Psoas muscle (tissue), 8 donors: ENCODE data around the gene DISP2. TPM values are rescaled to one million over a fixed set of nuclear protein-coding genes. Genes with fewer than 3 reads are reported as not detected.
A peak's percentile ranks its signal among the peaks of the same experiment; 100 is the strongest.

ENCODE experiments used
- ATAC-seq, 4 donors: fragments of 200-7000 bp; cut with Tn5 transposase; one replicate each; pipeline ENCODE4 v1.9.1; 2020; ENCODE audit warnings: moderate library complexity in 3 of 4, mild to moderate bottlenecking in 2 of 4
- DNase-seq, 2 donors: peaks; one replicate each; pipeline ENCODE4 v3.0.0-alpha.2; 2020
- H3K27ac ChIP-seq: fragments of 200-600 bp; one replicate; pipeline ENCODE4 v1.8.0; 2022
- H3K27me3 ChIP-seq, 3 donors: fragments of 200-600 bp in 1 of 3; one replicate each; pipeline versions ENCODE4 v1.6.1 to v1.8.0; 2013 to 2022; ENCODE audit warnings: low read length in 2 of 3, mild to moderate bottlenecking in 2 of 3, moderate library complexity in 1 of 3; ENCODE audit not compliant: insufficient read depth in 3 of 3
- H3K36me3 ChIP-seq, 2 donors: fragments of 200-600 bp in 1 of 2; one replicate each; pipeline versions ENCODE4 v1.6.1 to v1.8.0; 2013 to 2022; ENCODE audit warnings: low read depth in 1 of 2, mild to moderate bottlenecking in 1 of 2, moderate library complexity in 1 of 2; ENCODE audit not compliant: insufficient read depth in 1 of 2
- H3K4me1 ChIP-seq: fragments of 200-600 bp; one replicate; pipeline ENCODE4 v1.8.0; 2022
- H3K4me3 ChIP-seq: fragments of 200-600 bp; one replicate; pipeline ENCODE4 v1.8.0; 2022; ENCODE audit warnings: mild to moderate bottlenecking
- H3K9me3 ChIP-seq: fragments of 200-600 bp; one replicate; pipeline ENCODE4 v1.8.0; 2022
- WGBS, 3 donors: extraction: QIAGEN DNeasy Blood & Tissue Kit; methylation state at CpG; one replicate each; pipeline versions ENCODE4 v1.1.6 to v1.1.7; 2013; 5-methylcytosine and 5-hydroxymethylcytosine counted together
- intact Hi-C, 2 donors: fragments of 100-400 bp; cut with DNase I; formaldehyde crosslinking; loops; one replicate each; pipeline versions ENCODE4 v1.11.0 to v1.14.2; 2022
- polyA plus RNA-seq, 3 donors: library from polyadenylated mRNA; stranded (reverse); fragments of 200-250 nt; gene quantifications; one replicate each; pipeline ENCODE4 v1.2.3, GENCODE V29; 2013
- total RNA-seq, 4 donors: library from RNA; stranded (reverse); fragmentation: NEBNext Ultra II Directional in 2 of 4; extraction: Animal tissue kit (Norgen Biotek cat#: 25700) in 2 of 4; gene quantifications; one replicate each; pipeline versions ENCODE4 v1.2.1 to v1.2.4, GENCODE V29; 2021 to 2023
- TF ChIP-seq, protein P1 (sequence below): fragments of 200-600 bp; IDR thresholded peaks from one replicate; pipeline ENCODE4 v1.8.0; 2022; ENCODE audit warnings: antibody characterized with exemption
- donor health status: healthy with polysubstance abuse.
- donor health status: DM: no; HTN: no; CAD: no; lungs with moderate emphysema.
- donor health status: Bipolar disorder and iron deficiency.
- donor health status: healthy.
- donor health status: DM: yes; HTN: yes; CAD: no.
- donor health status: DM: no; HTN: no; CAD: no.
- donor health status: DM: no; HTN: no; CAD: no.
- donor health status: DM: yes; HTN: yes; CAD: no.

Gene DISP2
- total and polyA plus RNA-seq, 7 donors, result 0.05 to 2.4 (median 0.62) TPM

- intact Hi-C loops, result no loop called here
- Histone ChIP-seq H3K27me3 (no peaks in the 10 kb centered on the region), H3K9me3 (no peaks in the 10 kb centered on the region), H3K4me1 (peaks cover 7% of the 10 kb centered on the region), H3K4me3 (no peak overlapping the region), H3K27ac (no peak overlapping the region), H3K36me3 (peaks cover 8 to 49% of the 10 kb centered on the region in 2 donors)
- TF ChIP-seq, protein P1, sequence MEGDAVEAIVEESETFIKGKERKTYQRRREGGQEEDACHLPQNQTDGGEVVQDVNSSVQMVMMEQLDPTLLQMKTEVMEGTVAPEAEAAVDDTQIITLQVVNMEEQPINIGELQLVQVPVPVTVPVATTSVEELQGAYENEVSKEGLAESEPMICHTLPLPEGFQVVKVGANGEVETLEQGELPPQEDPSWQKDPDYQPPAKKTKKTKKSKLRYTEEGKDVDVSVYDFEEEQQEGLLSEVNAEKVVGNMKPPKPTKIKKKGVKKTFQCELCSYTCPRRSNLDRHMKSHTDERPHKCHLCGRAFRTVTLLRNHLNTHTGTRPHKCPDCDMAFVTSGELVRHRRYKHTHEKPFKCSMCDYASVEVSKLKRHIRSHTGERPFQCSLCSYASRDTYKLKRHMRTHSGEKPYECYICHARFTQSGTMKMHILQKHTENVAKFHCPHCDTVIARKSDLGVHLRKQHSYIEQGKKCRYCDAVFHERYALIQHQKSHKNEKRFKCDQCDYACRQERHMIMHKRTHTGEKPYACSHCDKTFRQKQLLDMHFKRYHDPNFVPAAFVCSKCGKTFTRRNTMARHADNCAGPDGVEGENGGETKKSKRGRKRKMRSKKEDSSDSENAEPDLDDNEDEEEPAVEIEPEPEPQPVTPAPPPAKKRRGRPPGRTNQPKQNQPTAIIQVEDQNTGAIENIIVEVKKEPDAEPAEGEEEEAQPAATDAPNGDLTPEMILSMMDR, result no peak
- ATAC-seq, result no peak
- 97 to 99% (median 98%) methylated on average over 3 of the region's 3 CpGs for WGBS, 3 donors
- DNase-seq, result no peak
Measured at GRCh38 chr15:40386480-40386879, 28.5 kb downstream of the DISP2 start.

DNA sequence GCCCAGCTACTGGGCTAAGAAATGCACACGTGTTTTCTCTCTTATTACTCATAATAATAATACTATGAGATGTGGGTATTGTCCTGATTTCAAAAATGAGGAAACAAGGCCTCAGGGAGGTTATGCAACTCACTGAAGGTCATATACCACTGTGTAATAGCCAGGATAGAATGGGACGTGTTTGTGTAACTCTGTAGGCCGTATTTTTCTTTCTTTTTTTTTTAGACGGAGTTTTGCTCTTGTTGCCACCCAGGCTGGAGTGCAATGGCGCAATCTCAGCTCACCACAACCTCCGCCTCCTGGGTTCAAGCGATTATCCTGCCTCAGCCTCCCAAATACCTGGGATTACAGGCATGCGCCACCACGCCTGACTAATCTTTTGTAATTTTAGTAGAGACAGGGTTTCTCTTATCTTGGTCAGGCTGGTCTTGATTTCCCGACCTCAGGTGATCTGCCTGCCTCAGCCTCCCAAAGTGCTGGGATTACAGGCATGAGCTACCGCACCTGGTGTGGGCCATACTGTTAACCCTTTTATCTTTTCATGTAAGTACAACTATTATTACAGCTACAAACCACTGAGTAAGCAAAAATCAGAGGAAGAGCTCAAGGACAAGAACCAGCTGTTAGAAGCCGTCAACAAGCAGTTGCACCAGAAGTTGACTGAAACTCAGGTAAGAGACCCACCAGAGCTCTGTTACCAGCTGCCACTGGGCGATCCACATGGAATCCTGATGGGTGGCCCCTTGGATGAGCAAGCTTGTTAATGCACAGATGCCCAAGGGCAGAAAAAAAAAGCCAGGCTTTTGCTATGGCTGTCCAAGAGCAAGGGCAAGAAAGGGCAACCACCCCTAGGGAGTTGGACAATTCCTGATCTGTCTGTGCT lies 31.2 kb downstream of the DISP2 start:
- peak in 1 of 4 donors; percentile 26 for ATAC-seq
- intact Hi-C loops, result no loop called here
- DNase-seq, result no peak
- Histone ChIP-seq H3K27me3 (no peaks in the 10 kb centered on the region), H3K27ac (no peak overlapping the region), H3K9me3 (no peaks in the 10 kb centered on the region), H3K4me1 (no peaks in the 10 kb centered on the region), H3K36me3 (peaks cover 8 to 76% of the 10 kb centered on the region in 2 donors), H3K4me3 (no peak overlapping the region)
- TF ChIP-seq, protein P1, result no peak
- 90 to 94% (median 94%) methylated on average over 13 of the region's 13 CpGs for WGBS, 3 donors

- H3K27me3 ChIP-seq, result no peaks in the 10 kb centered on the region
- H3K4me1 ChIP-seq, result no peaks in the 10 kb centered on the region
- ATAC-seq (no peak), DNase-seq (no peak)
- TF ChIP-seq, protein P1, result no peak
- 90 to 96% (median 95%) methylated on average over 2 of the region's 2 CpGs for WGBS, 3 donors
- H3K36me3 ChIP-seq, result peaks cover 8 to 78% of the 10 kb centered on the region in 2 donors
- H3K27ac ChIP-seq, result no peak overlapping the region
- intact Hi-C loops, result no loop called here
- H3K9me3 ChIP-seq, result no peaks in the 10 kb centered on the region
- H3K4me3 ChIP-seq, result no peak overlapping the region
Measured at GRCh38 chr15:40389824-40390595, 32.0 kb downstream of the DISP2 start.

- DNase-seq, result no peak
- H3K4me3 ChIP-seq, result no peak overlapping the region
- peaks cover 0 to 57% of the 10 kb centered on the region in 2 donors for H3K36me3 ChIP-seq
- intact Hi-C loops, result no loop called here
- H3K9me3 ChIP-seq, result no peaks in the 10 kb centered on the region
- H3K4me1 ChIP-seq, result peaks cover 8% of the 10 kb centered on the region
- 92 to 93% (median 92%) methylated on average over 4 of the region's 4 CpGs for WGBS, 3 donors
- TF ChIP-seq, protein P1, result no peak
- no peaks in the 10 kb centered on the region for H3K27me3 ChIP-seq
- no peak overlapping the region for H3K27ac ChIP-seq
- ATAC-seq, result no peak
Measured at GRCh38 chr15:40392986-40393948, 35.2 kb downstream of the DISP2 start.
